PFSK-1 (cell line): ENCODE data around the gene MSLN.

Source experiments
- FOXP2 ChIP-seq: optimal IDR thresholded peaks from 2 replicates; pipeline ENCODE3; 2011; ENCODE audit warnings: borderline replicate concordance, control low read depth, inconsistent platforms; ENCODE audit not compliant: insufficient read depth; ENCODE audit errors: extremely low read length, extremely low read depth
- POLR2AphosphoS5 ChIP-seq: IDR thresholded peaks from 2 replicates; pipeline ENCODE4 v1.6.1; 2012; ENCODE audit warnings: low read depth, mild to moderate bottlenecking, control low read depth, low read length, moderate library complexity
- TAF1 ChIP-seq: IDR thresholded peaks from 2 replicates; pipeline ENCODE4 v1.6.1; 2012; ENCODE audit warnings: low read length, control low read depth, borderline replicate concordance; ENCODE audit not compliant: insufficient read depth

DNA sequence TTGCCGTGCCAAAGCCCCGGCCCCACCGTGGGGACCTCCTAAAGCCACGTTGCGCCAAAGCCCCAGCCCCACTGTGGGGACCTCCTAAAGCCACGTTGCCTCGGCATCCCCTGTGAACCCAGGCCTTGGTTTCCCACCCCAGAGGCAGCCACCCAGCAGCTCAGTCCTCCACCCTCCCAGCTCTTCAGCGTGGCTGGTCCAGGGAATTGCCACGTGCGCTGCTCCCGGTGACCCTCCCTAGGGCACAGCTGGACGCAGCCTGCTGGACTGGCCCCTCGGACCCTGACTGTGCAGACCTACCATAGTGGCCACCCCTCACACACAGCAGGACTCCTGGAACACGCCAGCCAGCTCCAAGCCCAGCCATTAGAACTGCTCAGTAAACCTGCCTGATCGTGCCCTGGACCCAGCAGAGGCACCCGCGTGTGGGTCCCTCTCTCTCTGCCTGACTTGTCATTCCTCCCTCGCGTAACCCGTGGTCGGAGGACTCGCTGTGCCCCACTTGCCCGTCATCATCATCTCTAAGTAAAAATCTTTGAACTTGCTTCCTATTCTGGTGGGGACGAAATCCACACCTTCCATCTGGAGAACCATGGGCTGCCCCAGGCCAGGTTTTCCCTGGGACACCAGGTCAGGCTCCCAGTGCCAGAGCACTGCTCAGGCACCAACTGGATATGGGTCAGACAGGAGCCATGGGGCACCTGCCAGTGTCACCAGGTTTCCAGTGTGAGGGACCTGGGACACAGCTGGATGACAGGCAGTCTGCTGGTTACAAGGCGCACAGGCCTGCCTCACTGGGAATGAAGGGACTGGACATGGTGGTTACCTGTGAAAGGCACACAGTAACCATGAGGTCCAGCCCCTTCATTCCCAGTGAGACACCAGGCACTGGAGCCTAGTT lies 25.3 kb upstream of the MSLN start:
- no peak for TF ChIP-seq FOXP2
- TF ChIP-seq TAF1, result no peak
- TF ChIP-seq POLR2AphosphoS5, result no peak
